B cell (primary cell): Measurements from ENCODE around the gene KIF25. TPM values are rescaled to one million over a fixed set of nuclear protein-coding genes. Genes with fewer than 3 reads are reported as not detected.

Experiments
- ATAC-seq: fragments of 200-7000 bp; cut with Tn5 transposase; one replicate; pipeline ENCODE4 v1.10.0; 2021; ENCODE audit warnings: low read depth, mild to moderate bottlenecking, moderate number of reproducible peaks, moderate library complexity
- CTCF ChIA-PET: fragments of 350-600 bp; sonication (Branson Sonifier 250); formaldehyde crosslinking; loops from one replicate; lab custom pipeline; 2021; ENCODE audit warnings: antibody characterized with exemption, inconsistent platforms; lab: Charles Lee
- POLR2A ChIA-PET: fragments of 350-600 bp; sonication (Branson Sonifier 250); formaldehyde crosslinking; loops from one replicate; lab custom pipeline; 2021; ENCODE audit warnings: antibody characterized with exemption; lab: Charles Lee
- DNase-seq: peaks from one replicate; pipeline ENCODE4 v3.0.0; 2013
- H2AFZ ChIP-seq: 2 replicates; pipeline ENCODE4 v1.6.1; 2012; ENCODE audit warnings: mild to moderate bottlenecking, low read depth, low read length; ENCODE audit not compliant: insufficient read depth, poor library complexity, severe bottlenecking
- H3K27ac ChIP-seq, 2 donors: 1 replicate in 1 of 2; 2 replicates in 1 of 2; pipeline ENCODE4 v1.5.1; 2012 to 2013; ENCODE audit warnings: low read length in 2 of 2, mild to moderate bottlenecking in 2 of 2, moderate library complexity in 1 of 2
- H3K27me3 ChIP-seq, 4 experiments: fragments of 200-600 bp in 1 of 4; sonication (generic) in 1 of 4; replicated peaks in 1 of 4; 1 replicate in 2 of 4; 2 replicates in 2 of 4; pipeline versions ENCODE4 v1.6.1 to v1.7.0; 2013 to 2016; ENCODE audit warnings: low read length in 3 of 4, mild to moderate bottlenecking in 2 of 4, mixed read lengths in 1 of 4, moderate library complexity in 1 of 4; ENCODE audit not compliant: insufficient read depth in 4 of 4, control insufficient read depth in 3 of 4; ENCODE audit errors: control extremely low read depth in 1 of 4
- H3K36me3 ChIP-seq, 2 experiments: replicated peaks in 1 of 2; 1 replicate in 1 of 2; 2 replicates in 1 of 2; pipeline versions ENCODE4 v1.6.1 to v1.7.1; 2013; ENCODE audit warnings: low read length in 1 of 2; ENCODE audit not compliant: insufficient read depth in 2 of 2, control insufficient read depth in 1 of 2; ENCODE audit errors: control extremely low read depth in 1 of 2, extremely low read depth in 1 of 2
- H3K4me1 ChIP-seq, 2 donors: fragments of 200-600 bp in 1 of 2; sonication (generic) in 1 of 2; 1 replicate in 1 of 2; 2 replicates in 1 of 2; pipeline versions ENCODE4 v1.5.1 to v1.6.1; 2013 to 2017; ENCODE audit warnings: low read length in 2 of 2; ENCODE audit not compliant: control insufficient read depth in 2 of 2, insufficient read depth in 2 of 2
- H3K4me2 ChIP-seq: replicated peaks from 2 replicates; pipeline ENCODE3; 2012; ENCODE audit warnings: mild to moderate bottlenecking, low read depth, low read length; ENCODE audit not compliant: poor library complexity, severe bottlenecking
- H3K4me3 ChIP-seq, 5 experiments: fragments of 200-600 bp in 1 of 5; sonication (generic) in 1 of 5; 1 replicate in 3 of 5; 2 replicates in 2 of 5; pipeline versions ENCODE4 v1.5.1 to v1.7.0; 2011 to 2016; ENCODE audit warnings: low read length in 4 of 5, mild to moderate bottlenecking in 4 of 5, low read depth in 2 of 5, control low read depth in 1 of 5, moderate library complexity in 1 of 5; ENCODE audit not compliant: insufficient read depth in 1 of 5; ENCODE audit errors: control extremely low read depth in 1 of 5, extremely low read depth in 1 of 5
- H3K79me2 ChIP-seq: fragments of 200-600 bp; sonication (generic); one replicate; pipeline ENCODE4 v1.6.0; 2016; ENCODE audit warnings: low read length; ENCODE audit not compliant: control insufficient read depth, insufficient read depth
- H3K9ac ChIP-seq: fragments of 200-600 bp; sonication (generic); 2 replicates; pipeline ENCODE4 v1.6.1; 2017; ENCODE audit warnings: mild to moderate bottlenecking, low read length, moderate library complexity
- H3K9me3 ChIP-seq, 3 donors: one replicate each; pipeline versions ENCODE4 v1.6.1 to v1.7.1; 2013; ENCODE audit warnings: low read length in 2 of 3; ENCODE audit not compliant: control insufficient read depth in 2 of 3, insufficient read depth in 1 of 3; ENCODE audit errors: control extremely low read depth in 1 of 3
- H4K20me1 ChIP-seq: 2 replicates; pipeline ENCODE4 v1.6.0; 2012; ENCODE audit warnings: mild to moderate bottlenecking, low read length; ENCODE audit not compliant: insufficient read depth, control insufficient read depth, poor library complexity, severe bottlenecking
- H3K27ac Mint-ChIP-seq: one replicate; pipeline ENCODE4 v1.8.0; 2021; ENCODE audit warnings: mixed read lengths
- H3K27me3 Mint-ChIP-seq: one replicate; pipeline ENCODE4 v1.8.0; 2021; ENCODE audit warnings: mixed read lengths
- H3K4me1 Mint-ChIP-seq: one replicate; pipeline ENCODE4 v1.8.0; 2021; ENCODE audit warnings: mixed read lengths
- H3K4me3 Mint-ChIP-seq: one replicate; pipeline ENCODE4 v1.8.0; 2021; ENCODE audit warnings: mixed read lengths
- H3K9me3 Mint-ChIP-seq: one replicate; pipeline ENCODE4 v1.8.0; 2022; ENCODE audit warnings: mixed read lengths; ENCODE audit not compliant: insufficient read depth
- CTCF ChIP-seq: fragments of 200-600 bp; IDR thresholded peaks from one replicate; pipeline ENCODE4 v1.8.0; 2022; ENCODE audit warnings: antibody characterized with exemption, mild to moderate bottlenecking
- EZH2 ChIP-seq: IDR thresholded peaks from 2 replicates; pipeline ENCODE4 v1.6.1; 2012; ENCODE audit warnings: borderline replicate concordance, low read depth, mild to moderate bottlenecking, moderate library complexity, low read length; ENCODE audit not compliant: insufficient read depth, poor library complexity, severe bottlenecking
- WGBS: methylation state at CpG from one replicate; pipeline ENCODE4 v1.1.5; 2013; ENCODE audit warnings: missing lambda C conversion rate; ENCODE audit not compliant: insufficient coverage; 5-methylcytosine and 5-hydroxymethylcytosine counted together
- intact Hi-C: fragments of 100-400 bp; cut with micrococcal nuclease; formaldehyde crosslinking; loops from one replicate; pipeline ENCODE4 v1.10.0; 2022
- polyA plus RNA-seq: library from polyadenylated mRNA; depleted of rRNA; stranded (reverse); fragments of >200 nt; gene quantifications from 2 replicates; pipeline ENCODE4 v1.2.3, GENCODE V29; 2012
- total RNA-seq, 2 donors: library from RNA; stranded (reverse); fragments of 120-200 nt in 1 of 2; gene quantifications; 1 replicate in 1 of 2; 2 replicates in 1 of 2; pipeline versions ENCODE4 v1.2.3 to v1.2.4, GENCODE V29; 2013 to 2022

KIF25 gene
- total and polyA plus RNA-seq, 2 donors (not counting 1 experiment from before 2014, with no cell fraction given) = not detected

- TF ChIP-seq CTCF = no peak
- TF ChIP-seq EZH2 = no peak
- H3K79me2 ChIP-seq = no peaks in the 10 kb centered on the region
- H3K27me3 Mint-ChIP-seq = peaks cover 10% of the 10 kb centered on the region
- H2AFZ ChIP-seq = no peak overlapping the region
- no peak overlapping the region for H3K4me3 Mint-ChIP-seq
- H3K4me2 ChIP-seq = no peak overlapping the region
- ChIA-PET CTCF (no interaction called here), POLR2A (no interaction called here)
- H3K4me3 ChIP-seq = no peak overlapping the region
- intact Hi-C loops = no loop called here
- 95% methylated on average over 8 of the region's 15 CpGs for WGBS
- H4K20me1 ChIP-seq = no peaks in the 10 kb centered on the region
- peaks cover 6% of the 10 kb centered on the region for H3K9me3 Mint-ChIP-seq
- no peak overlapping the region for H3K27ac ChIP-seq
- ATAC-seq (no peak), DNase-seq (no peak)
- H3K4me1 ChIP-seq = no peaks in the 10 kb centered on the region
- no peak overlapping the region for H3K27ac Mint-ChIP-seq
- H3K36me3 ChIP-seq = no peaks in the 10 kb centered on the region
- H3K4me1 Mint-ChIP-seq = no peaks in the 10 kb centered on the region
- peaks cover 0 to 2% (median under 1%) of the 10 kb centered on the region in 4 experiments for H3K27me3 ChIP-seq
- H3K9ac ChIP-seq = no peak overlapping the region
- peaks cover 0 to 81% (median 24%) of the 10 kb centered on the region in 3 donors for H3K9me3 ChIP-seq
Observed at GRCh38 chr6:168040856-168041496, 43.5 kb downstream of the KIF25 start.

GRCh38 chr6:168041928-168042327 lies 44.5 kb downstream of the KIF25 start:
- ChIA-PET CTCF (no interaction called here), POLR2A (no interaction called here)
- Histone ChIP-seq H3K4me1 (no peaks in the 10 kb centered on the region), H3K9ac (no peak overlapping the region), H2AFZ (no peak overlapping the region), H3K4me3 (no peak overlapping the region), H3K9me3 (peaks cover 0 to 79% (median 24%) of the 10 kb centered on the region in 3 donors), H3K36me3 (no peaks in the 10 kb centered on the region), H3K4me2 (no peak overlapping the region), H3K27ac (no peak overlapping the region), H3K27me3 (no peaks in the 10 kb centered on the region), H3K79me2 (no peaks in the 10 kb centered on the region), H4K20me1 (no peaks in the 10 kb centered on the region)
- intact Hi-C loops = no loop called here
- H3K27me3 Mint-ChIP-seq = peaks cover 4% of the 10 kb centered on the region
- WGBS = 94% methylated on average over 9 of the region's 15 CpGs
- peaks cover 6% of the 10 kb centered on the region for H3K9me3 Mint-ChIP-seq
- ATAC-seq (no peak), DNase-seq (no peak)
- H3K27ac Mint-ChIP-seq = no peak overlapping the region
- no peak for TF ChIP-seq EZH2
- TF ChIP-seq CTCF = no peak
- H3K4me1 Mint-ChIP-seq = no peaks in the 10 kb centered on the region
- H3K4me3 Mint-ChIP-seq = no peak overlapping the region
